AG04449 (cell line): Measurements from ENCODE around the gene LRIG3.

Source experiments
- CTCF ChIA-PET: fragments of 350-600 bp; formaldehyde crosslinking; extraction: SDS; loops from one replicate; lab custom pipeline; 2021; ENCODE audit warnings: antibody characterized with exemption; lab: Yijun Ruan, JAX
- POLR2A ChIA-PET: fragments of 400-600, 350-600 bp; formaldehyde crosslinking; extraction: SDS; loops from one replicate; lab custom pipeline; 2020; ENCODE audit warnings: antibody characterized with exemption, inconsistent platforms; lab: Yijun Ruan, JAX
- DNase-seq: peaks from one replicate; pipeline ENCODE4 v3.0.0-alpha.2; 2010; ENCODE audit warnings: low read depth, low spot score
- H3K4me3 ChIP-seq: 2 replicates; pipeline ENCODE4 v1.5.1; 2011; ENCODE audit warnings: low read depth, mild to moderate bottlenecking, control low read depth, low read length
- TF ChIP-seq, protein P1 (sequence below): IDR thresholded peaks from one replicate; pipeline ENCODE4 v1.5.1; 2011; ENCODE audit warnings: mild to moderate bottlenecking, moderate library complexity, low read length, control low read depth, inconsistent platforms; ENCODE audit not compliant: insufficient read depth; ENCODE audit errors: missing control alignments

LRIG3 gene

DNA sequence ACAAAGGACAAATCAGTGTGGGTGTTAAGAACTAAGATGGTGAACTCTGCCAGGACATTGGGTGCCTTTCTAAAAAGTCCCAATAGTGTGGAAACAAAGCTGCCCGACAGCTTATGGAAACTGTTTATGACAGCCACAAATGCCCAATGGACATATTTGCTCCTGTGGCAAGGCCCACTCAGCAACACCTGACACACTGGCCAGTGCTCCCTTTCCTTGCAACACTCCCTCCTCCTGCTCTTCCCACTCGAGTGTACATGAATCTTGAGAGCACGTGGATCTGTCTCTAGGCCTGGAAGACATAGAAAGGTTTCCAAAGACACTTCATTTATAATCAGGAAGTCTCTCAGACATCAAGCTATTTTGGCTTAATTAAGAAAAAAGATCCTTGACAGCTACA, 14.2 kb upstream of the LRIG3 start:
- no peak overlapping the region for H3K4me3 ChIP-seq
- TF ChIP-seq, protein P1, sequence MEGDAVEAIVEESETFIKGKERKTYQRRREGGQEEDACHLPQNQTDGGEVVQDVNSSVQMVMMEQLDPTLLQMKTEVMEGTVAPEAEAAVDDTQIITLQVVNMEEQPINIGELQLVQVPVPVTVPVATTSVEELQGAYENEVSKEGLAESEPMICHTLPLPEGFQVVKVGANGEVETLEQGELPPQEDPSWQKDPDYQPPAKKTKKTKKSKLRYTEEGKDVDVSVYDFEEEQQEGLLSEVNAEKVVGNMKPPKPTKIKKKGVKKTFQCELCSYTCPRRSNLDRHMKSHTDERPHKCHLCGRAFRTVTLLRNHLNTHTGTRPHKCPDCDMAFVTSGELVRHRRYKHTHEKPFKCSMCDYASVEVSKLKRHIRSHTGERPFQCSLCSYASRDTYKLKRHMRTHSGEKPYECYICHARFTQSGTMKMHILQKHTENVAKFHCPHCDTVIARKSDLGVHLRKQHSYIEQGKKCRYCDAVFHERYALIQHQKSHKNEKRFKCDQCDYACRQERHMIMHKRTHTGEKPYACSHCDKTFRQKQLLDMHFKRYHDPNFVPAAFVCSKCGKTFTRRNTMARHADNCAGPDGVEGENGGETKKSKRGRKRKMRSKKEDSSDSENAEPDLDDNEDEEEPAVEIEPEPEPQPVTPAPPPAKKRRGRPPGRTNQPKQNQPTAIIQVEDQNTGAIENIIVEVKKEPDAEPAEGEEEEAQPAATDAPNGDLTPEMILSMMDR, result no peak
- DNase-seq, result no peak
- POLR2A ChIA-PET, result no interaction called here
- CTCF ChIA-PET, result no interaction called here

DNA sequence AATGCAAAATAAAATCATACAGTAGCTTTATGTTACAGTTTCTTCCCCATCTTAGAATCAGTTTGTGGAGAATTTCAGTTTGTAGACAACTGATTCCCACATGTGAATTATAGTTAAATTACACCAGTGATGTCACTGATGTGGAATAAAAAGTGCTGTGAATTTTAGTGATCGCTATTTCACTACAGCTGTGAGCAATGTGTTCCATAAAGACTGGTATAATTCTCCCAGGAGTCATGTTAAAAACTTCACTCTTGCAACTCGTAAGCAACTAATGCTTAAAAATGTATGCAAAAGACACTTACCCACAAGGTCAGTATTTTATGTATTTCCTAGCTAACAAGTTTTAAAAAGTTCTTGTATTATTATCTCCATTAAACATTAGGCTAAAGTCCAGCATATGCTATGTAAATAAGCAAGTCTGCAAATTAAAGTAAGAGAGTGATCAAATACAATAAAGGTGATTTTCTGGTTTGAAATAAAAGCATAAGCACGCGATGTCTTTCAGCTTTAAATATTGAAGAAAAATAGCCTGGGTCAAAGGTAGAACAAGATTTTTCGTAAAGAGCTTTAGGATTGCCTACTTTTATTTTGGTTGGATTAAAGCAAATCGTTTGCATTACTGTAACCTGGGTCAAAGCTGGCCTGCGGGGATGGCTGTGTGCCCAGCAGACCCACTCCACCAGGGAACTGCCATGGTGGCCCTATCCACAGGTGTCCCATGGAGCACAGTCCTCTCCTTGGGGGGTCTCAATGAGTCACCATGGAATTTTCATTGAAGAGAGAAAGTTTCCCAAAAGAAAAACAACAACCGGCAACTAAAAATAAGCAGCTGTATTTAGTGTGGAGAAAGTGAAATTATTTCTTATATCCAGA, 12.7 kb upstream of the LRIG3 start:
- POLR2A ChIA-PET, result interaction anchor here (0.6 to 0.7 kb wide), 2 partner anchors 112 to 152 kb away, joined by 3 read pairs; no protein-coding TSS in a partner anchor
- DNase-seq, result no peak
- CTCF ChIA-PET, result no interaction called here

DNA sequence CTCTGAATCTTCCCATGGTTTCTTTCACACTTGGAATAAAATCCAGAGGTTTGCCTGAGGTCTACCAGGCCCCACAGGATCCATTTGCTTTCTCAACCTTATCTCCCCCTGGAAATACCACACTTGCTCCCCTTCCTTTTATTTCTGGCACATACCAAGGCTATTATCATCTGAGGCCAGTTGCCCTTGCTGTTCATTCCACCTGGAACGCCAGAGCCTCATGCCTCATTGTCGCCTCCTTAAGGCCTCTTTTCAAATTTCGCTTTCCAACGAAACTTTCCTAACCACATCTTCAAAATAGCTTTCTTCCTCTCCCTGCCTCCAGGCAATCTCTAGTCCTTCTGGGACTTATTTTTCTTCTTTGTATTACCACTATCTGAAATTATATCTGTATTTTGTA, 11.2 kb upstream of the LRIG3 start:
- TF ChIP-seq, protein P1, result no peak
- H3K4me3 ChIP-seq, result no peak overlapping the region
- no peak for DNase-seq
- POLR2A ChIA-PET, result interaction anchor here (1.2 kb wide), 1 partner anchor 11 kb away, joined by 3 read pairs; the partner anchor contains the start of gene LRIG3
- CTCF ChIA-PET, result no interaction called here

More for the DNA sequence above, 12.7 kb upstream of the LRIG3 start:
- TF ChIP-seq, protein P1, result no peak
- no peak overlapping the region for H3K4me3 ChIP-seq

DNA sequence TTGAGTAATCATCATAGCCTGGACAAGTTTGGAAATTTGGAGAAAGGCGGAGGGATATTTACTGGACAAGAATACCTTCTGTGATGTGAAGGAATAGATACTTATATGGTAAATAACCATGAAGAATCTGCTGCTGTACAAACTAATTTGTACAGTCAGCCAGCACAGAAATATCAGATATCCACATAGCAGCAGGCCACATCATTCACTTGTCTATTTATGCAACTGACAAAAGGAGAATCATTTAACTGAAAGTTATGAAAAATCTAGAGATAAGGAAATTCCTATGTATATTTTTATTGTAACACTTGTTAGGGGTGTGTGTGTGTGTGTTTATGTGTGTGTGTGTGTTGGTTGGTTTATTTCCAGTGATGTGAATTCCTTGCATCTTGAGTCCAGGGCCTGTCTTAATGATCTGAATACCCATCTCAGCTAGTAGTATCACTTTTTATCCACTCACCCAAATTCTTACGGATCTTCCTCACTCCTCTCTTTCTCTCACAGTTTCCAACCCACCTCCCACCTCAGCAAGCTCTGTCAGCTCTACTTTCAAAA, 10.5 kb upstream of the LRIG3 start:
- ChIA-PET POLR2A (interaction anchor here (1.2 kb wide), 1 partner anchor 10 kb away, joined by 3 read pairs; the partner anchor contains the start of gene LRIG3), CTCF (interaction anchor here (0.9 kb wide), 1 partner anchor 182 kb away, joined by 3 read pairs; no protein-coding TSS in a partner anchor)
- H3K4me3 ChIP-seq, result no peak overlapping the region
- DNase-seq, result no peak
- TF ChIP-seq, protein P1, result no peak

DNA sequence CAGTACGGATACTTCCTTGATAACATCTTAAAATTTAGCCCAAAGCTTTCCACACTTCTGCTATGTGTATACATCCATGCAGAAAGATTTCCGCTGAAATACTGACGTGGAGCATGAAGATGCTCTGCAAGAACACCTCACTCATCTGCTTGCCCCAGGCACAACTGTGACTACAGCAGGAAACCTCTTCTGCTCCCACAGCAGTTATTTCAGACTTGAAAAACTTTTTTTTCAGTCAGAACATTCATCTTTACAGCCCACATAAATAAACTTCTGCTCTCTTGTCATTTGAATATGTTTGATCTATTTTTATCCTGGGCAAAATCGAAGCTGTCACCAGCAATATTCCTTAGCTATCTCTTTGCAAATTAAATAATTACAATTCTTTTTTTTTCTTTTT, 6.8 kb upstream of the LRIG3 start:
- CTCF ChIA-PET, result no interaction called here
- TF ChIP-seq, protein P1, result no peak
- POLR2A ChIA-PET, result no interaction called here
- no peak overlapping the region for H3K4me3 ChIP-seq
- no peak for DNase-seq

DNA sequence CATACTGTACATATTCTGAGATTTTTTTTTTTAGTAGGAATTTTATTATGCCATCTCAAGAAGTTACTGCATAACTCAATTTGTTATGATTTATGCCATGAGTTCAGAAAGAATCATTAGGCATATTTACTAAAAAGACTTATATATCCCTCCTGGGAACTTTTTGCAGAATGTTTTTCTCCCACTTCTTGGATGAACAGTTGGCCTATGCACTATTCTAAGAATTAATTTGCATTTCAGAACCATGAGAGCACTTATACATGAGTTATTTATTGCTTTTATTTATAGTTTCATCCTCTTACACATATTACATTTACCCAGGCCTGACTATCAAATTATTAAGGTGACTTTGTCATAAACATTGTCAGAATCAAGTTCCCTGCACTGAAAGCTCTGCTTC, 6.3 kb upstream of the LRIG3 start:
- ChIA-PET CTCF (no interaction called here), POLR2A (no interaction called here)
- no peak overlapping the region for H3K4me3 ChIP-seq
- TF ChIP-seq, protein P1, result no peak
- no peak for DNase-seq
